DND-41 (cell line): ENCODE data around the gene TDRD7.
"Not testable (repeated sequence)": the region's sequence is repeated elsewhere in the genome, so short reads cannot be mapped to it uniquely, and the experiment has no call there.

Source experiments
- ATAC-seq: fragments of 200-7000 bp; cut with Tn5 transposase; 3 replicates; pipeline ENCODE4 v1.9.1; 2021; ENCODE audit warnings: low read depth; ENCODE audit not compliant: insufficient read depth
- DNase-seq: peaks from one replicate; pipeline ENCODE4 v3.0.0-alpha.2; 2020
- H2AFZ ChIP-seq: 2 replicates; pipeline ENCODE4 v1.6.0; 2012; ENCODE audit warnings: low read depth, low read length
- H3K27ac ChIP-seq: 2 replicates; pipeline ENCODE4 v1.5.1; 2012; ENCODE audit warnings: low read length, inconsistent platforms
- H3K27me3 ChIP-seq: fragments of 200-600 bp; sonication (generic); 2 replicates; pipeline ENCODE4 v1.6.0; 2012; ENCODE audit warnings: low read length, mild to moderate bottlenecking, inconsistent platforms; ENCODE audit not compliant: insufficient read depth, poor library complexity
- H3K36me3 ChIP-seq: 2 replicates; pipeline ENCODE4 v1.5.1; 2012; ENCODE audit warnings: low read length, inconsistent platforms; ENCODE audit not compliant: insufficient read depth
- H3K4me1 ChIP-seq: 2 replicates; pipeline ENCODE4 v1.5.1; 2012; ENCODE audit warnings: mild to moderate bottlenecking, low read length; ENCODE audit not compliant: insufficient read depth
- H3K4me2 ChIP-seq: 2 replicates; pipeline ENCODE4 v1.6.0; 2012; ENCODE audit warnings: mild to moderate bottlenecking, moderate library complexity, low read length, inconsistent platforms; ENCODE audit not compliant: insufficient read depth
- H3K4me3 ChIP-seq, 2 experiments: fragments of 200-600 bp in 1 of 2; shearing (Covaris generic) in 1 of 2; 2 replicates each; pipeline ENCODE4 v1.5.1; 2012 to 2016; ENCODE audit warnings: inconsistent platforms in 2 of 2, low read length in 2 of 2, mild to moderate bottlenecking in 2 of 2, low read depth in 1 of 2, moderate library complexity in 1 of 2
- H3K79me2 ChIP-seq: 2 replicates; pipeline ENCODE4 v1.6.0; 2012; ENCODE audit warnings: low read length, inconsistent platforms; ENCODE audit not compliant: insufficient read depth
- H3K9ac ChIP-seq: 2 replicates; pipeline ENCODE4 v1.6.0; 2012; ENCODE audit warnings: low read depth, mild to moderate bottlenecking, inconsistent platforms, low read length, moderate library complexity
- H3K9me3 ChIP-seq: 2 replicates; pipeline ENCODE4 v1.5.1; 2012; ENCODE audit warnings: low read length, moderate library complexity, mild to moderate bottlenecking, inconsistent platforms; ENCODE audit not compliant: insufficient read depth, severe bottlenecking
- H4K20me1 ChIP-seq: 2 replicates; pipeline ENCODE4 v1.6.0; 2012; ENCODE audit warnings: low read length; ENCODE audit not compliant: insufficient read depth
- CTCF ChIP-seq: IDR thresholded peaks from 2 replicates; pipeline ENCODE4 v1.5.1; 2012; ENCODE audit warnings: borderline replicate concordance, low read length, moderate library complexity, mild to moderate bottlenecking; ENCODE audit not compliant: poor library complexity, severe bottlenecking; ENCODE audit errors: extremely low read depth
- EZH2 ChIP-seq: IDR thresholded peaks from 3 replicates; pipeline ENCODE4 v1.6.1; 2012; ENCODE audit warnings: borderline replicate concordance, low read depth, mild to moderate bottlenecking, moderate library complexity, low read length, inconsistent platforms; ENCODE audit not compliant: severe bottlenecking

The TDRD7 gene

GRCh38 chr9:97447001-97447400, 35.1 kb downstream of the TDRD7 start:
- no peak for ATAC-seq
- Histone ChIP-seq H3K4me2 (no peak overlapping the region), H2AFZ (no peak overlapping the region), H4K20me1 (no peaks in the 10 kb centered on the region), H3K4me1 (no peaks in the 10 kb centered on the region), H3K27me3 (no peaks in the 10 kb centered on the region), H3K9me3 (no peaks in the 10 kb centered on the region), H3K79me2 (no peaks in the 10 kb centered on the region), H3K4me3 (no peak overlapping the region), H3K27ac (no peak overlapping the region), H3K9ac (no peak overlapping the region), H3K36me3 (no peaks in the 10 kb centered on the region)
- no peak for TF ChIP-seq CTCF
- no peak for TF ChIP-seq EZH2
- no peak for DNase-seq

DNA sequence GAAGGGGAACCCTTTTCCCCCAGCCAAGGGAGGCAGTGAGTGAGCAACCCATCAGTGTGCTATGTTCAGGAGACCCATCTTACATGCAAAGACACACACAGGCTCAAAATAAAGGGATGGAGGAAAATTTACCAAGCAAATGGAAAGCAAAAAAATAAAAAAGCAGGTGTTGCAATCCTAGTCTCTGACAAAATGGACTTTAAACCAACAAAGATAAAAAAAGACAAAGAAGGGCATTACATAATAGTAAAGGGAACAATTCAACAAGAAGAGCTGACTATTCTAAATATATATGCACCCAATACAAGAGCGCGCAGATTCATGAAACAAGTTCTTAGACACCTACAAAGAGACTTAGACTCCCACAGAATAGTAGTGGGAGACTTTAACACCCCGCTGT, 41.7 kb downstream of the TDRD7 start:
- H3K9me3 ChIP-seq, H4K20me1 ChIP-seq, H3K9ac ChIP-seq, H3K27ac ChIP-seq, H3K79me2 ChIP-seq, H3K27me3 ChIP-seq, H2AFZ ChIP-seq, H3K4me1 ChIP-seq, H3K36me3 ChIP-seq, DNase-seq, H3K4me2 ChIP-seq, ATAC-seq, H3K4me3 ChIP-seq: not testable (repeated sequence)

DNA sequence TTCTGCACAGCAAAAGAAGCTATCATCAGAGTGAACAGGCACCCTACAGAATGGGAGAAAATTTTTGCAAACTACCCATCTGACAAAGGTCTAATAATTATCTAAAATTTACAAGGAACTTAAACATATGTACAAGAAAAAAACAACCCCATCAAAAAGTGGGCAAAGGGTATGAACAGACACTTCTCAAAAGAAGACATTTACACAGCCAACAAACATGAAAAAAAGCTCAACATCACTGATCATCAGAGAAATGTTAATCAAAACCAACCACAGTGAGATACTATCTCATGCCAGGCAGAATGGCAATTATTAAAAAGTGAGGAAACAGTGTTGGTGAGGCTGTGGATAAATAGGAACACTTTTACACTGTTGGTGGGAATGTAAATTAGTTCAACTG, 44.9 kb downstream of the TDRD7 start:
- not testable (repeated sequence) for H3K9me3 ChIP-seq, H3K4me3 ChIP-seq, H3K9ac ChIP-seq, DNase-seq, H3K79me2 ChIP-seq, H3K4me2 ChIP-seq, H2AFZ ChIP-seq, H3K27ac ChIP-seq, H3K36me3 ChIP-seq, ATAC-seq, H4K20me1 ChIP-seq, H3K4me1 ChIP-seq, H3K27me3 ChIP-seq

- Histone ChIP-seq H3K4me3 (no peak overlapping the region), H3K27ac (no peak overlapping the region), H2AFZ (no peak overlapping the region), H3K79me2 (no peaks in the 10 kb centered on the region), H3K4me1 (no peaks in the 10 kb centered on the region), H3K27me3 (no peaks in the 10 kb centered on the region), H4K20me1 (no peaks in the 10 kb centered on the region), H3K36me3 (no peaks in the 10 kb centered on the region), H3K4me2 (no peak overlapping the region), H3K9ac (no peak overlapping the region), H3K9me3 (no peaks in the 10 kb centered on the region)
- ATAC-seq = no peak
- DNase-seq = no peak
- no peak for TF ChIP-seq EZH2
- TF ChIP-seq CTCF = no peak
Observed at GRCh38 chr9:97459326-97459725, 47.4 kb downstream of the TDRD7 start.
